ENCODE measurements around the gene RPL39.

RPL39 gene

DNA sequence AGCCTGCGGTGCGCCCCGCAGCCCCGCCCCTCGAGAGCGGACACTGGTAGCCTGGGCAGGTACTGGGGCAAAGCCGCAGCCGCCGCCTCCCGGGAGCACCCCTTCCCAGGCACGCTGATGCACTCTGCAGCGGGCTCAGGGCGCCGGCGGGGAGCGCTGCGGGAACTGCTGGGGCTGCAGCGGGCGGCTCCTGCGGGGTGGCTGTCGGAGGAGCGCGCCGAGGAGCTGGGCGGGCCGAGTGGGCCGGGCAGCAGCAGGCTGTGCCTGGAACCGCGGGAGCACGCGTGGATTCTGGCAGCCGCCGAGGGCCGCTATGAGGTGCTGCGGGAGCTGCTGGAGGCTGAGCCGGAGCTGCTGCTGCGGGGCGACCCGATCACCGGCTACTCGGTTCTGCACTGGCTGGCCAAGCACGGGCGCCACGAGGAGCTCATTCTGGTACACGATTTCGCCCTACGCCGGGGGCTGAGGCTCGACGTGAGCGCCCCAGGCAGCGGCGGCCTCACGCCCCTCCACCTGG lies 32.6 kb downstream of the RPL39 start:
- Mint-ChIP-seq H3K27ac (no peak overlapping the region), H3K9me3 (peaks cover 59% of the 10 kb centered on the region), H3K27me3 (ENCODE audit: low read depth, poor library complexity) (peaks cover 54% of the 10 kb centered on the region), H3K4me1 (peaks cover 22% of the 10 kb centered on the region), H3K36me3 (ENCODE audit: low read depth) (no peaks in the 10 kb centered on the region), H3K4me3 (peak overlapping the region; percentile 34)
- peak; percentile 39 for DNase-seq
- TF ChIP-seq, protein P1, sequence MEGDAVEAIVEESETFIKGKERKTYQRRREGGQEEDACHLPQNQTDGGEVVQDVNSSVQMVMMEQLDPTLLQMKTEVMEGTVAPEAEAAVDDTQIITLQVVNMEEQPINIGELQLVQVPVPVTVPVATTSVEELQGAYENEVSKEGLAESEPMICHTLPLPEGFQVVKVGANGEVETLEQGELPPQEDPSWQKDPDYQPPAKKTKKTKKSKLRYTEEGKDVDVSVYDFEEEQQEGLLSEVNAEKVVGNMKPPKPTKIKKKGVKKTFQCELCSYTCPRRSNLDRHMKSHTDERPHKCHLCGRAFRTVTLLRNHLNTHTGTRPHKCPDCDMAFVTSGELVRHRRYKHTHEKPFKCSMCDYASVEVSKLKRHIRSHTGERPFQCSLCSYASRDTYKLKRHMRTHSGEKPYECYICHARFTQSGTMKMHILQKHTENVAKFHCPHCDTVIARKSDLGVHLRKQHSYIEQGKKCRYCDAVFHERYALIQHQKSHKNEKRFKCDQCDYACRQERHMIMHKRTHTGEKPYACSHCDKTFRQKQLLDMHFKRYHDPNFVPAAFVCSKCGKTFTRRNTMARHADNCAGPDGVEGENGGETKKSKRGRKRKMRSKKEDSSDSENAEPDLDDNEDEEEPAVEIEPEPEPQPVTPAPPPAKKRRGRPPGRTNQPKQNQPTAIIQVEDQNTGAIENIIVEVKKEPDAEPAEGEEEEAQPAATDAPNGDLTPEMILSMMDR (IDR thresholded peaks at IDR 0.05): no peak

GRCh38 chrX:119757979-119758730 lies 33.3 kb downstream of the RPL39 start, which contains the start of gene SOWAHD:
SOWAHD (plus strand) TSS chrX:119758588; CDS start chrX:119758668, 80 bp downstream.
- Mint-ChIP-seq H3K9me3 (peaks cover 54% of the 10 kb centered on the region), H3K36me3 (ENCODE audit: low read depth) (no peaks in the 10 kb centered on the region), H3K4me3 (peak within 1 kb of the TSS; percentile 87), H3K27me3 (ENCODE audit: low read depth, poor library complexity) (peaks cover 54% of the 10 kb centered on the region), H3K27ac (no peak within 1 kb of the TSS), H3K4me1 (peaks cover 17% of the 10 kb centered on the region)
- TF ChIP-seq, protein P1 (IDR thresholded peaks at IDR 0.05): no peak
- peak; percentile 61 for DNase-seq

DNA sequence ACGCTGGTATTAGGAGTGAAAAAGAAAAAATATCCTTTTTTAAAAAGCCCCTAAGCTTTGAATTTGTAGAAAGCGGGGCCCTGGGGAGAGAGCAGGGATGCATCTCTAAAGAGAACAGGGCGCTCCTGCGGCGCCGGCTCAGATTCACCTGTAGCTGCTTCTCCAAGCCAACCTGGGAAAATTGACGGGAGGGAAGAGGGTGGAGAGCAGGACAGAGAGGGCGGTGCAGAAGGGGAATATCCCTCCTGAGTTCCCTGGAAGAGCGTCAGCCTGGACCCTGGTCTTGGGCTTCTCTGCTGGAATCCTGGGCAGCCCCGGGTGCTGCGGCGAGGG lies 33.8 kb downstream of the RPL39 start:
- TF ChIP-seq, protein P1 (IDR thresholded peaks at IDR 0.05): no peak

DNA sequence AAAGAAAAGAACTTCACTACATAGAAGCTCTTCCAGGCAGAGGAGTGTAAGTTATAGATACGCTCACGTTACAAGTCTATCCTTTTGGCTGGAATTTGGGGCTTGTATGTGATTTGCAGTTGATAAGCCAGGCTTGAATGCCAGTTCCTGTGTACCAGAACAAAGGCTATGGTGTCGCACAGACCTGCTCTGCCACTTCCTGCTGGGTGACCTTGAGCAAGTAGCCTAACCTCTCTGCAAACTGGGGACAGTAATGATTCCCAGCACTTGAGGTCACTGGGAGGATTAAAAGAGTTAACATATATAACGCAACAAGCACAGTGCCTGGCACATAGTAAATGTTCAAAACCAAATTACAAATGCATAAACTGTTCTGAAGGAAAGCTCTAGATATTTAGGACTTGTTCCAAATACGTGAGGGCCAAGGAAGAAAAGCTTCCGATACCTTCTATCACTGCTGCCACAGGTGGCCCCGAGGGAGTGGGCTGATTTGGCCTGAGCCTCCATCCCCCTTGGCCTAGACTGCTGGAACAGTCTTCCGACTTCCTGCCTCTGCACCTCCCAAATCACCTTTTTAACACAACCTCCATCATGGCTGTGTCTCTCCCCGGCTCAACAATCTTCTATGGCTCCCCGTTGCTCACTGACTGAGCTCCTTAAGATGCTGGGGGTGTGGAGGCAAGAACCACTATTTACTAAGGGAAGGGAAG lies 34.3 kb downstream of the RPL39 start:
- Mint-ChIP-seq H3K4me3 (peak overlapping the region; percentile 87), H3K4me1 (peaks cover 13% of the 10 kb centered on the region), H3K36me3 (ENCODE audit: low read depth) (no peaks in the 10 kb centered on the region), H3K9me3 (peaks cover 62% of the 10 kb centered on the region), H3K27me3 (ENCODE audit: low read depth, poor library complexity) (peaks cover 53% of the 10 kb centered on the region), H3K27ac (no peak overlapping the region)
- TF ChIP-seq, protein P1 (IDR thresholded peaks at IDR 0.05): no peak
- DNase-seq: no peak

More for the DNA sequence above, 33.8 kb downstream of the RPL39 start:
- no peaks in the 10 kb centered on the region for H3K36me3 Mint-ChIP-seq (ENCODE audit: low read depth)
- no peak overlapping the region for H3K27ac Mint-ChIP-seq
- peak overlapping the region; percentile 87 for H3K4me3 Mint-ChIP-seq
- H3K27me3 Mint-ChIP-seq (ENCODE audit: low read depth, poor library complexity): peaks cover 54% of the 10 kb centered on the region
- no peak for DNase-seq
- H3K4me1 Mint-ChIP-seq: peaks cover 13% of the 10 kb centered on the region
- H3K9me3 Mint-ChIP-seq: peaks cover 59% of the 10 kb centered on the region

- no peak overlapping the region for H3K27ac Mint-ChIP-seq
- peaks cover 65% of the 10 kb centered on the region for H3K9me3 Mint-ChIP-seq
- H3K27me3 Mint-ChIP-seq (ENCODE audit: low read depth, poor library complexity): peaks cover 46% of the 10 kb centered on the region
- peaks cover 13% of the 10 kb centered on the region for H3K4me1 Mint-ChIP-seq
- no peak overlapping the region for H3K4me3 Mint-ChIP-seq
- H3K36me3 Mint-ChIP-seq (ENCODE audit: low read depth): no peaks in the 10 kb centered on the region
- TF ChIP-seq, protein P1 (IDR thresholded peaks at IDR 0.05): no peak
- no peak for DNase-seq
Measured at GRCh38 chrX:119755981-119756533, 35.4 kb downstream of the RPL39 start.
